Measurements from ENCODE around the gene ANGPTL7. TPM values are rescaled to one million over a fixed set of nuclear protein-coding genes. Genes with fewer than 3 reads are reported as not detected.

ANGPTL7 gene
- total and polyA plus RNA-seq, 12 donors: 0.15 to 2.3 (median 0.81) TPM; not detected in 2

DNA sequence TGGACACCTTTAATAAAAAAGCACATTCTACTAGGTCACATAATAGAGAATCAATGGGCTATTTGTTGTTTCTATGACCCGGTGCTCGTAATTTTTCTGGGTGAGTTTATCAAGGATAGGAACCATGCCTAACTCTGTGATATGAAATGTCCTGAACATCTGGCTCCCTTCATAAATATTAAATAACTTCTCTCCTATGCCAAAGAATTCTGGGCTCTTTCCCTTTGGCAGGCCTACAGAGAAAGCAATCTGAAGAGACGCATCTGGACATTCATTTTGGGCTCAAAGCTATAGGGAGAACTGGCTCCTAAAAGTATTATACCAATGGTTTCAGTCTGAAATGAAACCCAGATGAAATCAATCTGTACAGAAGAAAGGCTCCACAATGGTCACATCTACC is 38.8 kb upstream of the ANGPTL7 start:
- 61% methylated on average over 3 of the region's 3 CpGs for WGBS, 2 donors
- TF ChIP-seq, protein P1, sequence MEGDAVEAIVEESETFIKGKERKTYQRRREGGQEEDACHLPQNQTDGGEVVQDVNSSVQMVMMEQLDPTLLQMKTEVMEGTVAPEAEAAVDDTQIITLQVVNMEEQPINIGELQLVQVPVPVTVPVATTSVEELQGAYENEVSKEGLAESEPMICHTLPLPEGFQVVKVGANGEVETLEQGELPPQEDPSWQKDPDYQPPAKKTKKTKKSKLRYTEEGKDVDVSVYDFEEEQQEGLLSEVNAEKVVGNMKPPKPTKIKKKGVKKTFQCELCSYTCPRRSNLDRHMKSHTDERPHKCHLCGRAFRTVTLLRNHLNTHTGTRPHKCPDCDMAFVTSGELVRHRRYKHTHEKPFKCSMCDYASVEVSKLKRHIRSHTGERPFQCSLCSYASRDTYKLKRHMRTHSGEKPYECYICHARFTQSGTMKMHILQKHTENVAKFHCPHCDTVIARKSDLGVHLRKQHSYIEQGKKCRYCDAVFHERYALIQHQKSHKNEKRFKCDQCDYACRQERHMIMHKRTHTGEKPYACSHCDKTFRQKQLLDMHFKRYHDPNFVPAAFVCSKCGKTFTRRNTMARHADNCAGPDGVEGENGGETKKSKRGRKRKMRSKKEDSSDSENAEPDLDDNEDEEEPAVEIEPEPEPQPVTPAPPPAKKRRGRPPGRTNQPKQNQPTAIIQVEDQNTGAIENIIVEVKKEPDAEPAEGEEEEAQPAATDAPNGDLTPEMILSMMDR (IDR thresholded peaks at IDR 0.05): no peak
- no peaks in the 10 kb centered on the region for H3K9me3 ChIP-seq
- peak overlapping the region in 6 of 10 donors; percentile 5 to 64 (median 52) for H3K27ac ChIP-seq
- intact Hi-C loops (cut with DNase I): no loop called here
- DNase-seq: no peak
- H3K27me3 ChIP-seq: no peaks in the 10 kb centered on the region
- H3K4me1 ChIP-seq: peaks cover 6 to 48% (median 18%) of the 10 kb centered on the region in 9 donors
- ATAC-seq: peak in 7 of 8 donors; percentile 12 to 47 (median 27)
- no peak overlapping the region for H3K4me3 ChIP-seq
- peaks cover 0 to 93% (median 31%) of the 10 kb centered on the region in 9 donors for H3K36me3 ChIP-seq

DNA sequence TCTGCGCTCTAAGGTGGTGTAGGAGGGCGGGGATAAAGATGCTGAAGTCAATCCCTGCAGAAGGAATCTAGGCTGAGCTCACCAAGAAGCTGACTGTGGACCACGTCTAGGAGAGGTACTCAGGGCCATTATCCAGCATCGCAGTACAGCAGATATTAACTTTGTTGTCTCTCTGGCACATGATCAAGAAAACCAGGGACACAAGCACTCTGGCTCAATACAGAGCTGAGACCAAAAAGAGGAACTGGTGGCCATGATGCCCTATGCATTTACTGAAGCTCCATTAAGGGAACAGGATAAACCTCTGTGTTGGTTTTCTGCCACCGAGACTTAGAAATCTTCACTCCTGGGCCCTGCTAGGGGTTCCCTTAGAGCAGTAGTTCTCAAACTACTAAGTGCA is 38.0 kb upstream of the ANGPTL7 start:
- Histone ChIP-seq H3K4me3 (no peak overlapping the region), H3K36me3 (peaks cover 0 to 93% (median 34%) of the 10 kb centered on the region in 9 donors), H3K27me3 (no peaks in the 10 kb centered on the region), H3K9me3 (no peaks in the 10 kb centered on the region), H3K27ac (peak overlapping the region in 6 of 10 donors; percentile 0 to 64 (median 52)), H3K4me1 (peaks cover 6 to 48% (median 18%) of the 10 kb centered on the region in 9 donors)
- intact Hi-C loops (cut with DNase I): no loop called here
- TF ChIP-seq, protein P1 (IDR thresholded peaks at IDR 0.05): no peak
- WGBS, 2 donors: 65 to 67% methylated on average over 5 of the region's 5 CpGs
- DNase-seq: no peak
- ATAC-seq: peak in 1 of 8 donors; percentile 7

DNA sequence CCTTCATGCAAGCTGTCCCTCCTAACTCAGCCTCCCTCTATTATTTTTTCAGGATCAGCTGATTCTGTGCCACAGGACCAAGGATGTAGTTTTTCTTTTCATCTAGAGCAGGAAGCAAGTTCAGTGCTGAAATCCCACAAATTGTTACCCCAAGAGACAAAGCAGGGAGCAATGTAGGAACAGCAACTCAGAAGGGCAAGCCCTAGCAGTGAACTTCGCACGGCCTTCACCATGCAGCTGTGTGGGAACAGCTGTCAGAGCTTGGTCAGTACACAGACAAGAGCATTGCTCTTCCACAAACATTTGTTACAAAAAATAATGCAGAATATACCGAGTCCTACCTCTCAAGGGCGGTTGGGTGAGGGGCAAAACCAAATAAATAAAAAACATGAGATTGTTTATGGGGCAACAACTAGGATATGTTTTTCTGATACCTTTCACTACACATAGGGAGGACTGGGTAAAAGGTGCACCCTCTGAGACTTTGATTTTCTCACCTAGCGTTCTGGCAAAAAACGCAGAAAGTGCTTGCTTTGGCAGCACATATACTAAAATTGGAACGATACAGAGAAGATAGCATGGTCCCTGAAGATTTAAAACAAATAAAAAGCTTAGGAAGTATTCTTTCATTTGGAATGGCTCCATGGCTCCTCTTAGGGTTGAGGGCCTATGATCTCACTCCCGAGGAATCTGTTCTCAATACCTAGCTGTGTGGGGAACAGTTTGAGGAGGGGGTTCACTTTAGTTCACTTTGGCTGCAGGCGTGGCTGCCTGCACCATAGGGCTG is 37.1 kb upstream of the ANGPTL7 start:
- TF ChIP-seq, protein P1 (IDR thresholded peaks at IDR 0.05): no peak
- ATAC-seq: peak; percentile 50 to 90 (median 72)
- intact Hi-C loops (cut with DNase I): no loop called here

DNA sequence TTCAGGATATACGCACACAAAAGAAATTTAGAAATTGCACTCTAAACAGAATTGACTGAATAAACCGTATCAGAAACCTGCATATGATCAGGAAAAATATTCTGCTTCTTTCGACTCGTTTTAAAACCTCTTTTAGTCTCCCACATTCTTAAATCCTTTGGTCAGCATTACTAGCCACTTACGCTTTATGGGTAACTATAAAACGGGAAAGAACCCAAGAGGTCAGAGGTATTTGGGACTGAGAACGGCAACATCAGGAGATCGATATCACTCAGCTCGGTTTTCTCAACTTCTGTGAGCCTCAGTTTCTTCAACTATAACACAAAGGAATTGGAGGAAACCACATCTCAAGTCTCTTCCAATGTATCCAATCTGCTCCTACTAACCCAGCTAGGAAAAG is 36.4 kb upstream of the ANGPTL7 start:
- intact Hi-C loops (cut with DNase I): no loop called here
- no peaks in the 10 kb centered on the region for H3K9me3 ChIP-seq
- TF ChIP-seq, protein P1 (IDR thresholded peaks at IDR 0.05): no peak
- WGBS, 2 donors: 82 to 90% methylated on average over 9 of the region's 9 CpGs
- H3K4me1 ChIP-seq: peaks cover 8 to 49% (median 20%) of the 10 kb centered on the region in 9 donors
- H3K27me3 ChIP-seq: no peaks in the 10 kb centered on the region
- DNase-seq: no peak
- peak overlapping the region in 6 of 10 donors; percentile 9 to 64 (median 37) for H3K27ac ChIP-seq
- no peak for ATAC-seq
- H3K36me3 ChIP-seq: peaks cover 0 to 88% (median 21%) of the 10 kb centered on the region in 9 donors
- no peak overlapping the region for H3K4me3 ChIP-seq

More for the DNA sequence above, 37.1 kb upstream of the ANGPTL7 start:
- 62 to 67% methylated on average over 9 of the region's 9 CpGs for WGBS, 2 donors
- no peaks in the 10 kb centered on the region for H3K9me3 ChIP-seq
- peak overlapping the region in 8 of 10 donors; percentile 0 to 64 (median 49) for H3K27ac ChIP-seq
- no peaks in the 10 kb centered on the region for H3K27me3 ChIP-seq
- DNase-seq: peak in 1 of 2 donors; percentile 25
- no peak overlapping the region for H3K4me3 ChIP-seq
- H3K4me1 ChIP-seq: peaks cover 6 to 49% (median 18%) of the 10 kb centered on the region in 9 donors
- H3K36me3 ChIP-seq: peaks cover 0 to 93% (median 26%) of the 10 kb centered on the region in 9 donors
